GM12801 (cell line): ENCODE data around the gene SOD3.

ENCODE experiments used
- TF ChIP-seq, protein P1 (sequence below): IDR thresholded peaks from one replicate; pipeline ENCODE4 v1.5.1; 2011; ENCODE audit warnings: control low read depth; ENCODE audit not compliant: insufficient read length; ENCODE audit errors: extremely low read depth

SOD3 gene

DNA sequence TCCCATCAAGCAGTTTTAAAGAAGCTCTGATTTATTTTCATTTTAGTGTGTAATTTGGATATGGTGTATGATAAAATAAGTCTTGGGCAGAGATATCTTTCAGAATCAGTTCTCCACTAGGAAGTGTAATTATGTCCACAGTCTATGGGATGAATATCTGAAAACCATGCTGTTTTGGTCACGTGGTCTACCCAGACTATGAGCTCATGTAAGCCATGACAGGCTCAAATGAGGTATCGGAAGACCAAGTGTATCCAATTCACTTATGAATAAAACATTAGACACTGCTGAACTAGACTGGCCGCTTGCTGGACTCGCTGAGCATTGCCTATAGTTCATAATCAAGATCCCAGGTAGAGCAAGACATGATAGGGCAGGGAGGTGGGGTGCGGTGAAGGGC, 50.5 kb downstream of the SOD3 start:
- TF ChIP-seq, protein P1, sequence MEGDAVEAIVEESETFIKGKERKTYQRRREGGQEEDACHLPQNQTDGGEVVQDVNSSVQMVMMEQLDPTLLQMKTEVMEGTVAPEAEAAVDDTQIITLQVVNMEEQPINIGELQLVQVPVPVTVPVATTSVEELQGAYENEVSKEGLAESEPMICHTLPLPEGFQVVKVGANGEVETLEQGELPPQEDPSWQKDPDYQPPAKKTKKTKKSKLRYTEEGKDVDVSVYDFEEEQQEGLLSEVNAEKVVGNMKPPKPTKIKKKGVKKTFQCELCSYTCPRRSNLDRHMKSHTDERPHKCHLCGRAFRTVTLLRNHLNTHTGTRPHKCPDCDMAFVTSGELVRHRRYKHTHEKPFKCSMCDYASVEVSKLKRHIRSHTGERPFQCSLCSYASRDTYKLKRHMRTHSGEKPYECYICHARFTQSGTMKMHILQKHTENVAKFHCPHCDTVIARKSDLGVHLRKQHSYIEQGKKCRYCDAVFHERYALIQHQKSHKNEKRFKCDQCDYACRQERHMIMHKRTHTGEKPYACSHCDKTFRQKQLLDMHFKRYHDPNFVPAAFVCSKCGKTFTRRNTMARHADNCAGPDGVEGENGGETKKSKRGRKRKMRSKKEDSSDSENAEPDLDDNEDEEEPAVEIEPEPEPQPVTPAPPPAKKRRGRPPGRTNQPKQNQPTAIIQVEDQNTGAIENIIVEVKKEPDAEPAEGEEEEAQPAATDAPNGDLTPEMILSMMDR, result no peak

DNA sequence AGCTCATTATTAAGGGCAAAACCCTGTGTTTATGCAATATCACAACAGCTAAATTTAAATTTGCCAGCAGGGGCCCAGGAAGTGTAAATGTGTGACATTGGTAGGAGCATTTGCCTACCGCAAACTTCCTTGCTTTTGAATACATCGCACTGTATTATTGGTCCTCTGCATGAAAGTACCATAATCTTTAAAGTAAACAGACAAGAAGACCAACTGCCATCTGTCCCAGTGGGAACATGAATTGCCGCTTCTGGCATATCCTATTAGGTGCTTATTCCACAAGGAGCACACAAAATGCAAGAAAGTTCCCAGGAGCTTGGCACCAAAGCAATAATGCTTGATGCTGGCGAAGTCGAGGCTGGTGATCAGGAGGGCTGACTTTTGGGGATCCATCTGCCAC, 51.3 kb downstream of the SOD3 start:
- TF ChIP-seq, protein P1, result no peak

DNA sequence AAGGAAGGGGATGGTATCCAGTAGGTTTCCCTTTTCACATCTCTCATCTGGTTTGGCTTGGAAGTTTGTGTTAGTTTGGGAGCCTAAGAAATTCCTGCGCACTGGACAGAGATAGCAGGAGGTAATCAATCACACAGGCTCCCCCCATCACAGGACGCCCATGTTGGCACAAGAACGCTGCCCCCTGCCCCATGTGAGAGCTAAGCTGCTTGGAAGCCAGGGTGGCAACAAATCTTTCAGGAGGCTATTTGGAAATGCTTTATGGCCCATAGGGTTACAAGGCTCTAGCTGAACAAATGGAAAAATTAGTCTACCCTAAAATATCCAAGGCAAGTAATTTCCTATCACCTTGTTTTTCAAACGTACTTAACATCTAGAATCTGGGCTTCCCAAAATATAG, 54.0 kb downstream of the SOD3 start:
- TF ChIP-seq, protein P1, result no peak

DNA sequence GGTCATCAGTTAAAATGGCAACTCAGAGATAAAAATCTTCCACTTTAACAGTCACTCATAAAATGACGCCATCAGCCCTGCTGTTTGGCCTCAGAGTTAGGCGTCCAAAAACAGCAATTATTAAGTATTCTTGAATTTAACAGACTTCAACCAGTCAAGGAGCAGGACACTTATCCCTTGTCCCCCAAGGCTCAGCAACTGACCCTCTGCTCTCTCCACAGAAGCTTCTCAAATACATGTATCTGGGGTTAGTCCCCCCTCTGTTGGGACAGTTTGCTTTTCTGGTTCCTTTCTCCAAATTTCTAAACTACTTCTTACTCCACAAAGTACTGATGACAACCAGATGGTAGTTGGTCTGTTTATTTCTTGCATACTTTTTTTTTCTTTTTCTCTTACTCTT, 54.4 kb downstream of the SOD3 start:
- TF ChIP-seq, protein P1, result no peak
